Measurements from ENCODE around the gene BCKDK. TPM values are rescaled to one million over a fixed set of nuclear protein-coding genes. Genes with fewer than 3 reads are reported as not detected.
A peak's percentile ranks its signal among the peaks of the same experiment; 100 is the strongest.

The BCKDK gene
- total and polyA plus RNA-seq, 2 of the 13 experiments (the other 11 are each of a cell fraction or from before 2014, with no cell fraction given) = 24.9 to 42.6 TPM

DNA sequence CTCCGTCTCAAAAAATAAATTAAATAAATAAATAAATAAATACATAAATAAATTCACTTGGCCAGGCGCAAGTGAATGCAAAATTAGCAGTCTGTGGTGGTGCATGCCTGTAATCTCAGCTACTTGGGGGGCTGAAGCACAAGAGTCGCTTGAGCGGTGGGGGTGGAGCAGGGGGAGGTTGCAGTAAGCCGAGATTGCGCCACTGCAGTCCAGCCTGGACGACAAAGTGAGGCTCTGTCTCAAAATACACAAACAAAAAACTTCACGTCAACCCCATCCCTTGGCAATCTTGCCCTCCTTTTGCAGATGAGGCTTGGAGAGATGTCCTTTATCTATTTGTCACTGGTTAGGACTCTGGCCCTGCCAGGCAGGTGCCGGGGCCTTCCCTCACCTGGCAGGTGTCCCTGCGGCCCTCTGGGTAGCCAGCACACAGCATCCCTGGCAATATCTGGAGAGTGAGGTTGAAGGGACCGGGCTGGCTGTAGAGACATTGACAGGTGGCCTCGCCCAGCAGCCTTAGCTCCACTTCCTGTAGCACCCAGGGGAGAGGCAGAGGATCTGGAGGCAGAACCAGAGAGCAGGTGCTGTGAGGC, 37.3 kb downstream of the BCKDK start:
- Histone ChIP-seq H3K9ac (ENCODE audit: insufficient read depth, low read depth, low read length) (no peak overlapping the region), H3K79me2 (ENCODE audit: insufficient read depth, low read length) (no peaks in the 10 kb centered on the region), H3K4me2 (ENCODE audit: low read depth, low read length) (peak overlapping the region; percentile 30), H2AFZ (ENCODE audit: low read length) (no peak overlapping the region), H4K20me1 (ENCODE audit: insufficient read depth, low read length) (no peaks in the 10 kb centered on the region), H3K27me3 (ENCODE audit: control insufficient read depth in 1 of 2, insufficient read depth in 2 of 2, low read length in 2 of 2) (peaks cover 0 to 33% of the 10 kb centered on the region in 2 experiments; a peak in 4 of 5 replicates), H3K36me3 (replicated peaks in 1 of 2; ENCODE audit: control insufficient read depth in 1 of 2, insufficient read depth in 2 of 2, low read length in 2 of 2) (no peaks in the 10 kb centered on the region), H3K27ac (ENCODE audit: extremely low read length, insufficient read depth, low read length) (no peak overlapping the region), H3K4me3 (replicated peaks in 1 of 3; ENCODE audit: insufficient read depth in 1 of 3, low read depth in 2 of 3, low read length in 3 of 3) (no peak overlapping the region; a peak in 1 of 6 replicates), H3K4me1 (ENCODE audit: insufficient read depth, low read length) (peaks cover 55% of the 10 kb centered on the region), H3K9me3 (ENCODE audit: low read length) (no peaks in the 10 kb centered on the region)
- intact Hi-C loops (cut with micrococcal nuclease; ENCODE audit: unreplicated experiment) = loop anchor here (10.0 kb wide), 1 partner anchor 191 kb away; the partner anchor contains the start of gene SETD1A
- FAIRE-seq (peak; percentile 54), DNase-seq (ENCODE audit: low spot score) (peak; percentile 50), ATAC-seq (no peak)
- BruUV-seq (replicated peaks) = no TSS peak
- CTCF ChIA-PET (ENCODE audit: low intra/inter-chr PET ratio, low total read pairs) = no interaction called here
- POLR2A ChIA-PET = interaction anchor here (1.5 to 1.6 kb wide), 2 partner anchors 34 to 147 kb away, joined by 3 to 7 read pairs; partner anchors contain the start of gene FUS
- 5% methylated on average over 10 of the region's 12 CpGs for whole genome bisulfite sequencing (ENCODE audit: low lambda C conversion rate)
- in situ Hi-C loops (cut with HindIII; ENCODE audit: extremely low pct_ligation_motif_present, low pct_unique_long_range_greater_than_20kb) = no loop called here
- no peak for TF ChIP-seq ZNF619 (CRISPR knock-in tag; IDR thresholded peaks at IDR 0.05)
- TF ChIP-seq HNRNPLL (IDR thresholded peaks at IDR 0.05; ENCODE audit: low read depth, low read length, poor library complexity, severe bottlenecking) = no peak
- TF ChIP-seq SP5 (CRISPR knock-in tag; IDR thresholded peaks at IDR 0.05; ENCODE audit: borderline replicate concordance, low read depth) = peak; percentile 36; the same call in 1 of the 2 replicates
- TF ChIP-seq ZNF460 (CRISPR knock-in tag; IDR thresholded peaks at IDR 0.05; ENCODE audit: borderline replicate concordance) = peak; percentile 16; the same call in 1 of the 2 replicates
- TF ChIP-seq, protein P1, sequence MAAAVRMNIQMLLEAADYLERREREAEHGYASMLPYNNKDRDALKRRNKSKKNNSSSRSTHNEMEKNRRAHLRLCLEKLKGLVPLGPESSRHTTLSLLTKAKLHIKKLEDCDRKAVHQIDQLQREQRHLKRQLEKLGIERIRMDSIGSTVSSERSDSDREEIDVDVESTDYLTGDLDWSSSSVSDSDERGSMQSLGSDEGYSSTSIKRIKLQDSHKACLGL (CRISPR knock-in tag; IDR thresholded peaks at IDR 0.05) = 0 out of 2 replicates have a peak, but pooled peaks have one; percentile 34
- peak; percentile 93 for TF ChIP-seq CEBPB (IDR thresholded peaks at IDR 0.05; ENCODE audit: borderline replicate concordance, low read depth, low read length)
- TF ChIP-seq ZNF775 (CRISPR knock-in tag; IDR thresholded peaks at IDR 0.05; ENCODE audit: borderline replicate concordance) = no peak
- TF ChIP-seq MAX (IDR thresholded peaks at IDR 0.05) = peak; percentile 29; the same call in 1 of the 2 replicates
- TF ChIP-seq FOSL2 (CRISPR knock-in tag; IDR thresholded peaks at IDR 0.05) = 0 out of 2 replicates have a peak, but pooled peaks have one; percentile 15
- 0 out of 2 replicates have a peak, but pooled peaks have one; percentile 32 for TF ChIP-seq CBX5 (CRISPR knock-in tag; IDR thresholded peaks at IDR 0.05; ENCODE audit: borderline replicate concordance)
- TF ChIP-seq, protein P2, sequence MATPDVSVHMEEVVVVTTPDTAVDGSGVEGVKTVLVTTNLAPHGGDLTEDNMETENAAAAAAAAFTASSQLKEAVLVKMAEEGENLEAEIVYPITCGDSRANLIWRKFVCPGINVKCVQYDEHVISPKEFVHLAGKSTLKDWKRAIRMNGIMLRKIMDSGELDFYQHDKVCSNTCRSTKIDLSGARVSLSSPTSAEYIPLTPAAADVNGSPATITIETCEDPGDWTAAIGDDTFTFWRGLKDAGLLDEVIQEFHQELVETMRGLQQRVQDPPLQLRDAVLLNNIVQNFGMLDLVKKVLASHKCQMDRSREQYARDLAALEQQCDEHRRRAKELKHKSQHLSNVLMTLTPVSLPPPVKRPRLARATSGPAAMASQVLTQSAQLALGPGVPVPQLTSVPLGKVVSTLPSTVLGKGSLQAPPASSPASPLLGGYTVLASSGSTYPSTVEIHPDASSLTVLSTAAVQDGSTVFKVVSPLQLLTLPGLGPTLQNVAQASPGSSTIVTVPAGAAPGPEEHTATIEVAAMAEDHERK (CRISPR knock-in tag; IDR thresholded peaks at IDR 0.05; ENCODE audit: low read depth) = no peak
- 0 out of 2 replicates have a peak, but pooled peaks have one; percentile 5 for TF ChIP-seq FOXO1 (CRISPR knock-in tag; IDR thresholded peaks at IDR 0.05)
- peak; percentile 36; the same call in 1 of the 2 replicates for TF ChIP-seq ZFX (CRISPR knock-in tag; IDR thresholded peaks at IDR 0.05; ENCODE audit: low read depth)
- 0 out of 2 replicates have a peak, but pooled peaks have one; percentile 38 for TF ChIP-seq FOXP4 (CRISPR knock-in tag; IDR thresholded peaks at IDR 0.05)
- TF ChIP-seq ZNF362 (CRISPR knock-in tag; IDR thresholded peaks at IDR 0.05; ENCODE audit: borderline replicate concordance) = peak; percentile 40; the same call in 1 of the 2 replicates
- TF ChIP-seq, protein P3, sequence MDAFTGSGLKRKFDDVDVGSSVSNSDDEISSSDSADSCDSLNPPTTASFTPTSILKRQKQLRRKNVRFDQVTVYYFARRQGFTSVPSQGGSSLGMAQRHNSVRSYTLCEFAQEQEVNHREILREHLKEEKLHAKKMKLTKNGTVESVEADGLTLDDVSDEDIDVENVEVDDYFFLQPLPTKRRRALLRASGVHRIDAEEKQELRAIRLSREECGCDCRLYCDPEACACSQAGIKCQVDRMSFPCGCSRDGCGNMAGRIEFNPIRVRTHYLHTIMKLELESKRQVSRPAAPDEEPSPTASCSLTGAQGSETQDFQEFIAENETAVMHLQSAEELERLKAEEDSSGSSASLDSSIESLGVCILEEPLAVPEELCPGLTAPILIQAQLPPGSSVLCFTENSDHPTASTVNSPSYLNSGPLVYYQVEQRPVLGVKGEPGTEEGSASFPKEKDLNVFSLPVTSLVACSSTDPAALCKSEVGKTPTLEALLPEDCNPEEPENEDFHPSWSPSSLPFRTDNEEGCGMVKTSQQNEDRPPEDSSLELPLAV (CRISPR knock-in tag; conservative IDR thresholded peaks at IDR 0.05; ENCODE audit: low read depth) = no peak
